GM23248 (cell line): ENCODE data around the gene EHMT1. TPM values are rescaled to one million over a fixed set of nuclear protein-coding genes. Genes with fewer than 3 reads are reported as not detected.
"Not testable (repeated sequence)": the region's sequence is repeated elsewhere in the genome, so short reads cannot be mapped to it uniquely, and the experiment has no call there.

Source experiments
- DNase-seq: peaks from one replicate; pipeline ENCODE4 v3.0.0-alpha.2; 2015
- H2AFZ ChIP-seq: fragments of 200-600 bp; sonication (generic); 2 replicates; pipeline ENCODE4 v1.6.1; 2016; ENCODE audit warnings: antibody characterized with exemption
- H3F3A ChIP-seq: fragments of 200-600 bp; sonication (generic); 2 replicates; pipeline ENCODE4 v1.6.1; 2016; ENCODE audit warnings: mild to moderate bottlenecking, antibody characterized with exemption, mixed run types; ENCODE audit not compliant: insufficient read depth
- H3K27ac ChIP-seq: fragments of 200-600 bp; sonication (generic); 2 replicates; pipeline ENCODE4 v1.5.1; 2016; ENCODE audit warnings: mild to moderate bottlenecking
- H3K27me3 ChIP-seq: fragments of 200-600 bp; sonication (generic); replicated peaks from 2 replicates; pipeline ENCODE4 v1.6.1; 2016; ENCODE audit warnings: mild to moderate bottlenecking; ENCODE audit not compliant: insufficient read depth
- H3K36me3 ChIP-seq: fragments of 200-600 bp; sonication (generic); 2 replicates; pipeline ENCODE4 v1.6.1; 2016; ENCODE audit warnings: low read depth, mild to moderate bottlenecking
- H3K4me1 ChIP-seq: fragments of 200-600 bp; sonication (generic); 2 replicates; pipeline ENCODE4 v1.6.1; 2016; ENCODE audit warnings: mild to moderate bottlenecking; ENCODE audit not compliant: insufficient read depth
- H3K4me2 ChIP-seq: fragments of 200-600 bp; sonication (generic); one replicate; pipeline ENCODE4 v1.6.1; 2016; ENCODE audit warnings: mild to moderate bottlenecking; ENCODE audit not compliant: unreplicated experiment
- H3K4me3 ChIP-seq: fragments of 200-600 bp; sonication (generic); 2 replicates; pipeline ENCODE4 v1.5.1; 2016; ENCODE audit warnings: mild to moderate bottlenecking
- H3K79me2 ChIP-seq: fragments of 200-600 bp; sonication (generic); 2 replicates; pipeline ENCODE4 v1.6.1; 2016; ENCODE audit warnings: mild to moderate bottlenecking; ENCODE audit not compliant: insufficient read depth
- H3K9ac ChIP-seq: fragments of 200-600 bp; sonication (generic); 2 replicates; pipeline ENCODE4 v1.6.1; 2016; ENCODE audit warnings: mild to moderate bottlenecking
- H3K9me2 ChIP-seq: fragments of 200-600 bp; sonication (generic); 2 replicates; pipeline ENCODE4 v1.6.1; 2016; ENCODE audit warnings: mixed run types, mild to moderate bottlenecking, moderate library complexity; ENCODE audit not compliant: insufficient read depth
- H3K9me3 ChIP-seq: fragments of 200-600 bp; sonication (generic); one replicate; pipeline ENCODE4 v1.6.1; 2017; ENCODE audit warnings: low read depth
- H4K20me1 ChIP-seq: fragments of 200-600 bp; sonication (generic); 2 replicates; pipeline ENCODE4 v1.6.0; 2016; ENCODE audit not compliant: insufficient read depth
- EZH2 ChIP-seq: fragments of 200-600 bp; sonication (generic); IDR thresholded peaks from 2 replicates; pipeline ENCODE4 v1.6.1; 2018; ENCODE audit warnings: antibody characterized with exemption, mild to moderate bottlenecking; ENCODE audit not compliant: insufficient read depth, poor library complexity, severe bottlenecking
- EZH2phosphoT487 ChIP-seq: fragments of 200-600 bp; sonication (generic); IDR thresholded peaks from 2 replicates; pipeline ENCODE4 v1.6.1; 2018; ENCODE audit warnings: antibody characterized with exemption, moderate library complexity, mild to moderate bottlenecking, low read depth; ENCODE audit not compliant: insufficient read depth
- WGBS, 2 experiments: methylation state at CpG; one replicate each; pipeline ENCODE4 v1.1.6; 2015 to 2017; ENCODE audit warnings: low lambda C conversion rate in 2 of 2, low coverage in 1 of 2; ENCODE audit errors: missing lambda C conversion rate in 2 of 2; 5-methylcytosine and 5-hydroxymethylcytosine counted together
- in situ Hi-C: fragments of 300-500 bp; cut with MboI; formaldehyde crosslinking; loops from 2 replicates; pipeline ENCODE4 v1.15.0; 2020
- polyA plus RNA-seq: library from polyadenylated mRNA; unstranded; fragments of >200 nt; fragmentation: Nextera tagmentation; extraction: Ambion mirVana; gene quantifications from 2 replicates; pipeline ENCODE4 v1.2.1, GENCODE V29; 2016
- total RNA-seq: library from RNA; depleted of rRNA; stranded (reverse); fragments of >200 nt; shearing (Covaris generic); gene quantifications from 2 replicates; pipeline ENCODE4 v1.2.3, GENCODE V29; 2014

The EHMT1 gene
- total and polyA plus RNA-seq, 2 experiments from 2014 or later = 26.8 to 31.0 TPM

DNA sequence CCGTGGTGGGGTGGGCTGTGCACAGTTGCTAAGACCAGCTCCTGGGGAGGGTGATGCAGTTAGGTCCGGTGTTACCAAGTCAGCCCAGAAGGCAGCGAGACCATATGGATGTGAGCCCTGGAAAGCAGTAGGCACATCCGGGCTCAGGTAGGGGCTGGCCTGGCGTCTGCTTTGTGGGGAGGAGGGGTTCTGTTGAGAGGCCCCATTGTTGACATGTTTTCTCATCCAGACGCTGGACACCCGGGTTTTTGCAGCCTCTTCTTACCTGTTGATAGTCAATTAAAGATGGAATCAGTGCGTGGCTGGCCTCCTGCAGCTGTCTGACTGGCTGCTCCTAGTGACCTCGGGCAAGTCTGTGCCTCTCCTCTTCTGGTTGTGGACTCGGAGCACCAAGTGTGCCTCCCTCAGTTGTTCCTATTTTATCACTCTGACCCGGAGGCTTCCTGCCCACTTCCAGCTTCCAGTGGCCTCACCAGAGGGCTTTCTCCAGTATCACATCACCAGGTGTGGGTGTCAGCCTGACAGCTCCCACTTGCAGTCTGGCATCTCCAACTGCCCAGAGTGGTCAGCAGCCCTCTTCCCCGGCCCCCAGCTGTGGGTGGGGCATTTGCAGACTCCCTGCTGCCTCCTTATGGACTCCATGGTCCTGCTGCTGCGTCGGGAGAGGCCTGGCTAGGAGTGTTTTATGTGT is 90.8 kb downstream of the EHMT1 start:
- H2AFZ ChIP-seq = no peak overlapping the region
- no peaks in the 10 kb centered on the region for H3K4me1 ChIP-seq
- no peak for DNase-seq
- in situ Hi-C loops = no loop called here
- WGBS, 2 experiments = 92 to 93% methylated on average over 14 of the region's 14 CpGs
- H3K4me3 ChIP-seq = no peak overlapping the region
- H3K36me3 ChIP-seq = peaks cover 16% of the 10 kb centered on the region; the same call in 1 of the 2 replicates
- peaks cover 89% of the 10 kb centered on the region for H3K79me2 ChIP-seq
- H3K9me2 ChIP-seq = no peaks in the 10 kb centered on the region
- no peak overlapping the region for H3K27ac ChIP-seq
- H3K4me2 ChIP-seq = no peak overlapping the region
- no peaks in the 10 kb centered on the region for H3K27me3 ChIP-seq
- H3K9me3 ChIP-seq = no peaks in the 10 kb centered on the region
- H4K20me1 ChIP-seq = no peaks in the 10 kb centered on the region; the same call in 1 of the 2 replicates
- TF ChIP-seq EZH2phosphoT487 (no peak), EZH2 (no peak)
- no peaks in the 10 kb centered on the region for H3F3A ChIP-seq
- H3K9ac ChIP-seq = no peak overlapping the region

DNA sequence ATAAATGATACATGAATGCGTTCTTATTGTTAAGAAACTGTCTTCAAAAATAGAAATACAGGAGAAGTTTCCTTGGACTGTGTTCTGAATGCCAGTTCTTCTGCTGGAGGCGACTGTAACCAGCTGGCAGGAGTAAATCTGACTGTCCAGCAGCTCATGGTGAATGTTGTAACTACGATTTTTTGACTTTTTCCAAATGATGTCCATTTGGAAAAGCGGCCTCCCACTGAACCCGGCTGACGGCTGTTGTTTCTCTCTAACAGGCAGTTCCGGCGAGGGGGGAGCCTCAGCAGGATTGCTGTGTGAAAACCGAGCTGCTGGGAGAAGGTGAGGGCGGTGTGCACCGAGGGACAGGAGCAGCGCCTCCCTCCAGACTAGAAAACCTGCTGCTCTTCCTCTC is 91.9 kb downstream of the EHMT1 start:
- no peak overlapping the region for H3K9ac ChIP-seq
- 85 to 87% methylated on average over 12 of the region's 12 CpGs for WGBS, 2 experiments
- H3F3A ChIP-seq = no peaks in the 10 kb centered on the region
- no peaks in the 10 kb centered on the region for H3K27me3 ChIP-seq
- H3K9me3 ChIP-seq = no peaks in the 10 kb centered on the region
- H3K4me3 ChIP-seq = no peak overlapping the region
- H3K79me2 ChIP-seq = peaks cover 90% of the 10 kb centered on the region
- no peaks in the 10 kb centered on the region; the same call in 1 of the 2 replicates for H4K20me1 ChIP-seq
- H3K4me1 ChIP-seq = no peaks in the 10 kb centered on the region
- TF ChIP-seq EZH2phosphoT487 (no peak), EZH2 (no peak)
- H3K9me2 ChIP-seq = no peaks in the 10 kb centered on the region
- H3K36me3 ChIP-seq = peaks cover 21% of the 10 kb centered on the region; the same call in 1 of the 2 replicates
- DNase-seq = no peak
- in situ Hi-C loops = no loop called here
- no peak overlapping the region for H3K4me2 ChIP-seq
- no peak overlapping the region for H3K27ac ChIP-seq
- H2AFZ ChIP-seq = no peak overlapping the region

DNA sequence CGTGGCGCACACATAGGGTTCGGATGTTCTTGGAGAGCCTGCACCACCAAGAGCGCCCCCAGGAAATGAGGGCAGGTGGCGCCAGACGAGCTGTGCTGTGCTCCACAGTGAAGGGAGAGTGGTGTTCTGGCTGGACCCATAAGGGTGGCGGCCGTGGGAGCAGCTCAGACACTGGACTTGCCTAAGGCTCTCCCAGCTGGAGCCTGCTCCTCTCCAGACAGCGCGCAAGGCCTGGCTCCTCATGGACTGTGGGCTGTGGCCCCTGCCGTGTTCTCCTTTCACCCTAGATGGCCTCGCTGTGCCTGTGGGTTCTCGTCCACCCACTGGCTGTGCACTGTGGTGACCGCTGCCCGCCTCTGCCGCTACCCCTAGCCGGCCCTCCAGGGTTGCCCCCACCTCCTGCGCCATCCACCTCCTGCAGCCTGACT is 92.9 kb downstream of the EHMT1 start:
- DNase-seq = no peak
- Histone ChIP-seq H4K20me1 (no peaks in the 10 kb centered on the region; the same call in 1 of the 2 replicates), H3K27ac (no peak overlapping the region)

DNA sequence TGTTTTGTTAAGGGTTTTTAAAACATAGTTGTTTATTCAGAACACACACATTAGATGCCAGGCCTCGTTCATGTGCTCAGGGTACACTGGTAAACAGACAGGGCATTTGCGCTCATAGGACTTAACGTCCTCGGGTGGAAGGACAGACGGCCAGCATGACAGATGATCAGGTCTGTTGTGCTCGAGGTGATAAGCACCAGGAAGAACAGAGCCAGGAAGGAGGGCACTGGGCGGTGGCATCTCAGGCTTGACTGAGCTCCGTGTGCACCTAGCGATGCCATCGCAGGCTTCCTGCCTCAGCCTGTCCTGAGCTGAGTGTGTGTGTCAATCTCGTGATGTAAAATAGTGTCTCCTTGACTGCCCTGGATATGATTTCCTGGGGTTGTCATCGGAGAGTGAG is 96.5 kb downstream of the EHMT1 start:
- no peaks in the 10 kb centered on the region for H3K27me3 ChIP-seq
- H3F3A ChIP-seq = no peaks in the 10 kb centered on the region; the same call in none of the 2 replicates
- TF ChIP-seq EZH2phosphoT487 = no peak
- no peak for TF ChIP-seq EZH2
- in situ Hi-C loops = no loop called here
- DNase-seq = no peak
- no peak overlapping the region for H3K4me3 ChIP-seq
- H3K79me2 ChIP-seq = peaks cover 47% of the 10 kb centered on the region
- no peak overlapping the region for H3K9ac ChIP-seq
- no peaks in the 10 kb centered on the region for H3K9me3 ChIP-seq
- no peaks in the 10 kb centered on the region for H3K4me1 ChIP-seq
- no peaks in the 10 kb centered on the region for H3K9me2 ChIP-seq
- whole genome bisulfite sequencing, 2 experiments = 97 to 99% methylated on average over 12 of the region's 12 CpGs
- H3K36me3 ChIP-seq = peaks cover 21% of the 10 kb centered on the region; the same call in 1 of the 2 replicates
- H2AFZ ChIP-seq = no peak overlapping the region
- H3K27ac ChIP-seq = no peak overlapping the region
- no peak overlapping the region for H3K4me2 ChIP-seq
- no peaks in the 10 kb centered on the region for H4K20me1 ChIP-seq

More for the DNA sequence above, 92.9 kb downstream of the EHMT1 start:
- Histone ChIP-seq H3K27me3 (no peaks in the 10 kb centered on the region), H3K4me1 (no peaks in the 10 kb centered on the region), H3K9me2 (no peaks in the 10 kb centered on the region), H3K9me3 (no peaks in the 10 kb centered on the region), H3K9ac (no peak overlapping the region), H3K79me2 (peaks cover 84% of the 10 kb centered on the region), H3K4me3 (no peak overlapping the region), H2AFZ (no peak overlapping the region), H3K36me3 (peaks cover 21% of the 10 kb centered on the region; the same call in 1 of the 2 replicates), H3K4me2 (no peak overlapping the region), H3F3A (no peaks in the 10 kb centered on the region)
- in situ Hi-C loops = no loop called here
- WGBS, 2 experiments = 94 to 99% methylated on average over 11 to 18 of the region's 18 CpGs
- no peak for TF ChIP-seq EZH2phosphoT487
- TF ChIP-seq EZH2 = no peak

DNA sequence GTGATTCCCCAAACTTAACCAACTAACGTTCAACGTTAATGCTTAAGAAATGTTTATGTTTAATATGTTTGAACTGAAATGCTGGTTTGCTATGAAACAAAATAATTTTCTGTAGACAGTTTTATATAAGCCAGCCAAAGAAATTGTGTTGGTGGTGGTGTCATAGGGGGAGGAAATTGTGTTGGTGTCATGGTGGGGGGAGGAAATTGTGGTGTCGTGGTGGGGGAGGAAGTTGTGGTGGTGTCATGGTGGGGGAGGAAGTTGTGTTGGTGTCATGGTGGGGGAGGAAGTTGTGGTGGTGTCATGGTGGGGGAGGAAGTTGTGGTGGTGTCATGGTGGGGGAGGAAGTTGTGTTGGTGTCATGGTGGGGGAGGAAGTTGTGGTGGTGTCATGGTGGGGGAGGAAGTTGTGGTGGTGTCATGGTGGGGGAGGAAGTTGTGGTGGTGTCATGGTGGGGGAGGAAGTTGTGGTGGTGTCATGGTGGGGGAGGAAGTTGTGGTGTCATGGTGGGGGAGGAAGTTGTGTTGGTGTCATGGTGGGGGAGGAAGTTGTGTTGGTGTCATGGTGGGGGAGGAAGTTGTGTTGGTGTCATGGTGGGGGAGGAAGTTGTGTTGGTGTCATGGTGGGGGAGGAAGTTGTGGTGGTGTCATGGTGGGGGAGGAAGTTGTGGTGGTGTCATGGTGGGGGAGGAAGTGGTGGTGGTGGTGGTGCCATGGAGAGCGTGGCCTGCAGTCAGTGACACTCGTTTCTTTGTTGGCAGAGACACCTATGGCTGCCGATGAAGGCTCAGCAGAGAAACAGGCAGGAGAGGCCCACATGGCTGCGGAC is 97.3 kb downstream of the EHMT1 start:
- H3K27me3 ChIP-seq, H3K4me3 ChIP-seq, H2AFZ ChIP-seq, H3K27ac ChIP-seq, H3K4me1 ChIP-seq, H3K9ac ChIP-seq, H3K9me3 ChIP-seq, H3K9me2 ChIP-seq, H3F3A ChIP-seq, in situ Hi-C loops, H4K20me1 ChIP-seq, DNase-seq, H3K4me2 ChIP-seq: not testable (repeated sequence)
- Histone ChIP-seq H3K79me2 (peaks cover 40% of the 10 kb centered on the region), H3K36me3 (peaks cover 21% of the 10 kb centered on the region; the same call in 1 of the 2 replicates)
- WGBS, 2 experiments = 95 to 97% methylated on average over 7 of the region's 7 CpGs
